HG03060 (cell line): ENCODE measurements around the gene CNKSR2.
"Not testable (repeated sequence)": the region's sequence is repeated elsewhere in the genome, so short reads cannot be mapped to it uniquely, and the experiment has no call there.

ENCODE experiments used
- ATAC-seq: cut with Tn5 transposase; IDR thresholded peaks from one replicate; pipeline ENCODE4 v1.9.1; 2021; ENCODE audit warnings: low read depth, moderate number of reproducible peaks; ENCODE audit not compliant: unreplicated experiment

CNKSR2 gene

GRCh38 chrX:21437036-21437435, 62.8 kb downstream of the CNKSR2 start:
- ATAC-seq = no peak

GRCh38 chrX:21438792-21439191, 64.6 kb downstream of the CNKSR2 start:
- peak; percentile 95 for ATAC-seq

- ATAC-seq = no peak
These were observed 66.7 kb downstream of the CNKSR2 start for GRCh38 chrX:21440911-21441310.

GRCh38 chrX:21457718-21458117, 83.5 kb downstream of the CNKSR2 start:
- ATAC-seq = no peak

- no peak for ATAC-seq
These were observed 94.9 kb downstream of the CNKSR2 start for GRCh38 chrX:21469071-21469470.

- ATAC-seq = no peak
These were observed 102.7 kb downstream of the CNKSR2 start for GRCh38 chrX:21476909-21477308.

- ATAC-seq = peak; percentile 73
These were observed 105.6 kb downstream of the CNKSR2 start for GRCh38 chrX:21479695-21480270.

GRCh38 chrX:21481761-21482160, 107.5 kb downstream of the CNKSR2 start:
- no peak for ATAC-seq

- ATAC-seq = not testable (repeated sequence)
These were observed 109.8 kb downstream of the CNKSR2 start for GRCh38 chrX:21484051-21484450.

GRCh38 chrX:21487832-21488231, 113.6 kb downstream of the CNKSR2 start:
- ATAC-seq = no peak

GRCh38 chrX:21490341-21490740, 116.1 kb downstream of the CNKSR2 start:
- ATAC-seq = no peak

- ATAC-seq = no peak
These were observed 119.1 kb downstream of the CNKSR2 start for GRCh38 chrX:21493226-21493830.

- ATAC-seq = no peak
These were observed 129.4 kb downstream of the CNKSR2 start for GRCh38 chrX:21503593-21503992.

GRCh38 chrX:21509912-21510311, 135.7 kb downstream of the CNKSR2 start:
- no peak for ATAC-seq

- ATAC-seq = no peak
These were observed 149.8 kb downstream of the CNKSR2 start for GRCh38 chrX:21524008-21524407.

GRCh38 chrX:21528076-21528475, 153.9 kb downstream of the CNKSR2 start:
- ATAC-seq = no peak

- ATAC-seq = no peak
These were observed 155.6 kb downstream of the CNKSR2 start for GRCh38 chrX:21529771-21530170.

GRCh38 chrX:21544642-21545041, 170.4 kb downstream of the CNKSR2 start:
- ATAC-seq = not testable (repeated sequence)

GRCh38 chrX:21559417-21559816, 185.2 kb downstream of the CNKSR2 start:
- no peak for ATAC-seq

- ATAC-seq = no peak
These were observed 190.8 kb downstream of the CNKSR2 start for GRCh38 chrX:21565025-21565424.

- ATAC-seq = no peak
These were observed 200.6 kb downstream of the CNKSR2 start for GRCh38 chrX:21574793-21575192.

GRCh38 chrX:21581479-21581878, 207.3 kb downstream of the CNKSR2 start:
- ATAC-seq = no peak

GRCh38 chrX:21586001-21586400, 211.8 kb downstream of the CNKSR2 start:
- no peak for ATAC-seq
